22Rv1 (cell line): ENCODE data around the gene KLF3.

Experiments
- CTCF ChIP-seq: fragments of 450-650 bp; IDR thresholded peaks from 2 replicates; pipeline ENCODE4 v1.5.1; 2017; ENCODE audit warnings: mild to moderate bottlenecking
- ZFX ChIP-seq: fragments of 450-650 bp; IDR thresholded peaks from 2 replicates; pipeline ENCODE4 v1.6.1; 2017; ENCODE audit warnings: antibody characterized with exemption, borderline replicate concordance

- TF ChIP-seq CTCF (no peak), ZFX (no peak)
Observed at GRCh38 chr4:38681281-38681991, 17.4 kb downstream of the KLF3 start.
